Caco-2 (cell line): ENCODE measurements around the gene PRLH. TPM values are rescaled to one million over a fixed set of nuclear protein-coding genes. Genes with fewer than 3 reads are reported as not detected.
A peak's percentile ranks its signal among the peaks of the same experiment; 100 is the strongest.
"Not testable (repeated sequence)": the region's sequence is repeated elsewhere in the genome, so short reads cannot be mapped to it uniquely, and the experiment has no call there.

ENCODE experiments used
- BruUV-seq: library from RNA; stranded (reverse); fragments of 400-500 nt; replicated peaks from 2 replicates; lab custom pipeline; 2021; lab: Mats Ljungman, UMichigan
- CTCF ChIA-PET: fragments of 300-600 bp; sonication (Branson Sonifier 250); formaldehyde crosslinking; loops from one replicate; lab custom pipeline; 2022; ENCODE audit warnings: antibody characterized with exemption; lab: Charles Lee
- POLR2A ChIA-PET: fragments of 300-600 bp; sonication (Branson Sonifier 250); formaldehyde crosslinking; loops from one replicate; lab custom pipeline; 2022; ENCODE audit warnings: antibody characterized with exemption; lab: Charles Lee
- DNase-seq, 2 experiments: peaks; one replicate each; pipeline versions ENCODE4 v3.0.0 to v3.0.0-alpha.2; 2020 to 2022
- H3K27me3 ChIP-seq: replicated peaks from 2 replicates; pipeline ENCODE4 v1.6.0; 2011; ENCODE audit warnings: low read length; ENCODE audit not compliant: control insufficient read depth, insufficient read depth
- H3K36me3 ChIP-seq: 2 replicates; pipeline ENCODE4 v1.5.1; 2011; ENCODE audit warnings: low read length; ENCODE audit not compliant: control insufficient read depth, insufficient read depth
- H3K4me1 ChIP-seq: fragments of 250-450 bp; sonication (Bioruptor Pico); 2 replicates; pipeline ENCODE4 v1.5.1; 2020; ENCODE audit warnings: mild to moderate bottlenecking
- H3K4me3 ChIP-seq: 2 replicates; pipeline ENCODE4 v1.5.1; 2011; ENCODE audit warnings: low read depth, mild to moderate bottlenecking, control low read depth, low read length
- H3K9me3 ChIP-seq: fragments of 250-450 bp; sonication (Bioruptor Pico); 2 replicates; pipeline ENCODE4 v1.5.1; 2020; ENCODE audit warnings: mild to moderate bottlenecking, moderate library complexity
- H3K27ac Mint-ChIP-seq: one replicate; pipeline ENCODE4 v1.8.0; 2022; ENCODE audit warnings: mixed read lengths; ENCODE audit not compliant: unreplicated experiment
- H3K27me3 Mint-ChIP-seq: one replicate; pipeline ENCODE4 v1.8.0; 2022; ENCODE audit warnings: mixed read lengths; ENCODE audit not compliant: insufficient read depth, unreplicated experiment
- H3K36me3 Mint-ChIP-seq: one replicate; pipeline ENCODE4 v1.8.0; 2022; ENCODE audit warnings: mild to moderate bottlenecking, mixed read lengths; ENCODE audit not compliant: insufficient read depth, unreplicated experiment
- H3K4me1 Mint-ChIP-seq: one replicate; pipeline ENCODE4 v1.8.0; 2022; ENCODE audit warnings: low read depth, mixed read lengths; ENCODE audit not compliant: unreplicated experiment
- H3K4me3 Mint-ChIP-seq: one replicate; pipeline ENCODE4 v1.8.0; 2022; ENCODE audit warnings: mild to moderate bottlenecking, moderate library complexity, mixed read lengths; ENCODE audit not compliant: unreplicated experiment
- H3K9me3 Mint-ChIP-seq: one replicate; pipeline ENCODE4 v1.8.0; 2022; ENCODE audit warnings: mixed read lengths; ENCODE audit not compliant: unreplicated experiment
- CTCF ChIP-seq, 2 experiments: fragments of 200-600 bp in 1 of 2; IDR thresholded peaks; 1 replicate in 1 of 2; 2 replicates in 1 of 2; pipeline versions ENCODE4 v1.5.1 to v1.8.0; 2011 to 2022; ENCODE audit warnings: antibody characterized with exemption in 1 of 2, control low read depth in 1 of 2, inconsistent platforms in 1 of 2, low read depth in 1 of 2, low read length in 1 of 2, mild to moderate bottlenecking in 1 of 2, moderate library complexity in 1 of 2; ENCODE audit not compliant: insufficient read depth in 1 of 2, severe bottlenecking in 1 of 2, unreplicated experiment in 1 of 2
- intact Hi-C: fragments of 100-400 bp; cut with micrococcal nuclease; formaldehyde crosslinking; loops from one replicate; pipeline ENCODE4 v1.10.0; 2022; ENCODE audit not compliant: unreplicated experiment
- total RNA-seq: library from RNA; stranded (reverse); gene quantifications from 2 replicates; pipeline ENCODE4 v1.2.3, GENCODE V29; 2022

PRLH gene
- total RNA-seq, 1 experiment from 2014 or later = not detected

GRCh38 chr2:237604391-237604790 is 38.0 kb downstream of the PRLH start:
- no peak for TF ChIP-seq CTCF (IDR thresholded peaks at IDR 0.05; ENCODE audit: insufficient read depth in 1 of 2, low read depth in 1 of 2, low read length in 1 of 2, severe bottlenecking in 1 of 2, unreplicated experiment in 1 of 2)
- no peak overlapping the region for H3K4me3 ChIP-seq
- no peak overlapping the region for H3K4me3 Mint-ChIP-seq
- peaks cover 15% of the 10 kb centered on the region for H3K4me1 Mint-ChIP-seq
- no peaks in the 10 kb centered on the region for H3K27me3 Mint-ChIP-seq
- no peak overlapping the region for H3K27ac Mint-ChIP-seq
- ChIA-PET POLR2A (interaction anchor here (0.6 to 0.7 kb wide), 2 partner anchors 12 to 78 kb away, joined by 3 to 7 read pairs; no protein-coding TSS in a partner anchor), CTCF (interaction anchor here (0.6 to 1.4 kb wide), 2 partner anchors 137 to 171 kb away, joined by 3 to 4 read pairs; no protein-coding TSS in a partner anchor)
- H3K27me3 ChIP-seq = no peaks in the 10 kb centered on the region
- H3K36me3 Mint-ChIP-seq = no peaks in the 10 kb centered on the region
- DNase-seq = no peak
- no TSS peak for BruUV-seq
- intact Hi-C loops = no loop called here
- H3K36me3 ChIP-seq = no peaks in the 10 kb centered on the region
- peaks cover 42% of the 10 kb centered on the region for H3K4me1 ChIP-seq
- no peaks in the 10 kb centered on the region for H3K9me3 Mint-ChIP-seq
- no peaks in the 10 kb centered on the region for H3K9me3 ChIP-seq

DNA sequence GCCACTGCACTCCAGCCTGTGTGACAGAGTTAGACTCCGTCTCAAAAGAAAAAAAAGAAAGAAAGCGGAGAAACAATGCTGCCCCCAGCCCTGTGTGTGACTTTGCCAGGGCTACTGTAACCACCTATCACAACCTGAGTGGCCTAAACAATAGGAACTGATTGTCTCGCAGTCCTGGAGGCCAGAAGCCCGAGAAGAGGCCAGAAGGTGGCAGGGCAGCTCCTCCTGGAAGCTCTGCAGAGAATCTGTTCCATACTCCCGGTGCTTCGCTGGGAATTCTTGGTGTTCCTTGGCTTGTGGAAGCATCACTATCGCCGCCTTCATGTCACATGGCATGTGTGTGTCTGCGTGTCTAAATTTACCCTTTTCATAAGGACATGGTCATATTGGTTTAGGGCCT is 38.6 kb downstream of the PRLH start:
- intact Hi-C loops = loop anchor here (1.0 kb wide), 1 partner anchor 140 kb away; no protein-coding TSS in a partner anchor
- no peak overlapping the region for H3K4me3 ChIP-seq
- Mint-ChIP-seq H3K27me3 (no peaks in the 10 kb centered on the region), H3K9me3 (no peaks in the 10 kb centered on the region), H3K36me3 (no peaks in the 10 kb centered on the region), H3K4me3 (no peak overlapping the region), H3K4me1 (peaks cover 20% of the 10 kb centered on the region), H3K27ac (no peak overlapping the region)
- H3K9me3 ChIP-seq = no peaks in the 10 kb centered on the region
- CTCF ChIA-PET = interaction anchor here (1.4 kb wide), 1 partner anchor 170 kb away, joined by 4 read pairs; no protein-coding TSS in a partner anchor
- BruUV-seq = no TSS peak
- POLR2A ChIA-PET = interaction anchor here (0.6 kb wide), 1 partner anchor 77 kb away, joined by 3 read pairs; no protein-coding TSS in a partner anchor
- peak in 1 of 2 experiments; percentile 38 for DNase-seq
- H3K4me1 ChIP-seq = peaks cover 37% of the 10 kb centered on the region
- peak in 1 of 2 experiments; percentile 19 for TF ChIP-seq CTCF (IDR thresholded peaks at IDR 0.05; ENCODE audit: insufficient read depth in 1 of 2, low read depth in 1 of 2, low read length in 1 of 2, severe bottlenecking in 1 of 2, unreplicated experiment in 1 of 2)
- H3K36me3 ChIP-seq = no peaks in the 10 kb centered on the region
- H3K27me3 ChIP-seq = no peaks in the 10 kb centered on the region

DNA sequence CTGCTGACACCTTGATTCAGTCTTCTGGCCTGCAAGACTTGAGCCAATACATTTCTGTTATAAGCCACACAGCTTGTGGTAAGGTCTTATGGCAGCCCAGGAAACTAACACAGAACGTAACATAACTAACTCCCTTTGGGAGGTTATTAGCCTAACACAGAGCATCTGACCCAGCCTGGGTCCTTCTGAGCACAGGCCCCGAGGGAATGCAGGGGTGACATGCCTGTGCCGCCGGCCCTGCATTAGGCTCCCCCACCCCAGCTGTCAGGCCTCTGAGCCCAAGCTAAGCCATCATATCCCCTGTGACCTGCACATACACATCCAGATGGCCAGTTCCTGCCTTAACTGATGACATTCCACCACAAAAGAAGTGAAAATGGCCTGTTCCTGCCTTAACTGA is 40.1 kb downstream of the PRLH start:
- not testable (repeated sequence) for H3K27ac Mint-ChIP-seq

More for the DNA sequence above, 40.1 kb downstream of the PRLH start:
- intact Hi-C loops, POLR2A ChIA-PET, H3K27me3 Mint-ChIP-seq, H3K9me3 Mint-ChIP-seq, H3K4me3 ChIP-seq, H3K27me3 ChIP-seq, H3K36me3 Mint-ChIP-seq, DNase-seq, H3K9me3 ChIP-seq, CTCF ChIA-PET, H3K4me3 Mint-ChIP-seq, H3K36me3 ChIP-seq, BruUV-seq: not testable (repeated sequence)
- H3K4me1 Mint-ChIP-seq = peaks cover 27% of the 10 kb centered on the region
- H3K4me1 ChIP-seq = peaks cover 21% of the 10 kb centered on the region
